CD8-positive, alpha-beta memory T cell (primary cell): ENCODE data around the gene GIPC2. TPM values are rescaled to one million over a fixed set of nuclear protein-coding genes. Genes with fewer than 3 reads are reported as not detected.

Experiments
- CTCF ChIA-PET: fragments of 350-600 bp; sonication (Branson Sonifier 250); formaldehyde crosslinking; loops from one replicate; lab custom pipeline; 2021; ENCODE audit warnings: antibody characterized with exemption; lab: Charles Lee
- POLR2A ChIA-PET: fragments of 350-600 bp; sonication (Branson Sonifier 250); formaldehyde crosslinking; loops from one replicate; lab custom pipeline; 2021; ENCODE audit warnings: antibody characterized with exemption; lab: Charles Lee
- DNase-seq, 5 donors: peaks; one replicate each; pipeline versions ENCODE4 v3.0.0 to v3.0.0-alpha.2; 2020 to 2022; ENCODE audit warnings: mixed read lengths in 1 of 5
- H3K27ac ChIP-seq: one replicate; pipeline ENCODE4 v1.7.0; 2013; ENCODE audit warnings: low read depth, mild to moderate bottlenecking, low read length, moderate library complexity
- H3K27me3 ChIP-seq: 2 replicates; pipeline ENCODE4 v1.7.0; 2013; ENCODE audit warnings: low read length, mild to moderate bottlenecking; ENCODE audit not compliant: insufficient read depth, poor library complexity, severe bottlenecking
- H3K36me3 ChIP-seq: 2 replicates; pipeline ENCODE4 v1.7.0; 2013; ENCODE audit warnings: mild to moderate bottlenecking, low read length, moderate library complexity; ENCODE audit not compliant: insufficient read depth
- H3K4me1 ChIP-seq: 2 replicates; pipeline ENCODE4 v1.7.0; 2013; ENCODE audit warnings: mild to moderate bottlenecking, low read length, moderate library complexity; ENCODE audit not compliant: insufficient read depth
- H3K4me3 ChIP-seq: 2 replicates; pipeline ENCODE4 v1.7.0; 2013; ENCODE audit warnings: mild to moderate bottlenecking, low read length
- H3K9me3 ChIP-seq: 2 replicates; pipeline ENCODE4 v1.7.0; 2013; ENCODE audit warnings: mild to moderate bottlenecking, low read length
- H3K27ac Mint-ChIP-seq, 8 donors: one replicate each; pipeline ENCODE4 v1.8.0; 2020 to 2021; ENCODE audit warnings: mixed read lengths in 8 of 8, mild to moderate bottlenecking in 6 of 8, inconsistent platforms in 3 of 8, moderate library complexity in 3 of 8
- H3K27me3 Mint-ChIP-seq, 2 donors: one replicate each; pipeline ENCODE4 v1.8.0; 2020 to 2021; ENCODE audit warnings: mixed read lengths in 2 of 2, mild to moderate bottlenecking in 1 of 2, moderate library complexity in 1 of 2
- H3K36me3 Mint-ChIP-seq, 3 donors: one replicate each; pipeline ENCODE4 v1.8.0; 2020 to 2021; ENCODE audit warnings: mixed read lengths in 3 of 3, inconsistent platforms in 1 of 3, mild to moderate bottlenecking in 1 of 3
- H3K4me1 Mint-ChIP-seq, 3 donors: one replicate each; pipeline ENCODE4 v1.8.0; 2020 to 2021; ENCODE audit warnings: mixed read lengths in 3 of 3, inconsistent platforms in 1 of 3, mild to moderate bottlenecking in 1 of 3
- H3K4me3 Mint-ChIP-seq, 7 donors: one replicate each; pipeline ENCODE4 v1.8.0; 2020 to 2021; ENCODE audit warnings: mixed read lengths in 7 of 7, mild to moderate bottlenecking in 6 of 7, moderate library complexity in 4 of 7, inconsistent platforms in 2 of 7
- H3K9me3 Mint-ChIP-seq, 5 donors: one replicate each; pipeline ENCODE4 v1.8.0; 2020 to 2022; ENCODE audit warnings: mixed read lengths in 5 of 5, mild to moderate bottlenecking in 3 of 5, moderate library complexity in 2 of 5, inconsistent platforms in 1 of 5
- polyA plus RNA-seq: library from polyadenylated mRNA; unstranded; fragments of 300-500 nt; fragmentation: Illumina TruSeq; gene quantifications from one replicate; pipeline ENCODE4 v1.2.3, GENCODE V29; 2021
- total RNA-seq, 2 experiments: library from RNA; stranded (reverse); gene quantifications; one replicate each; pipeline ENCODE4 v1.2.3, GENCODE V29; 2021

Gene GIPC2
- total and polyA plus RNA-seq, 3 experiments from 2014 or later = 0.24 to 0.40 (median 0.35) TPM

- ChIA-PET CTCF (interaction anchor here (5.3 kb wide), 1 partner anchor 10 kb away, joined by 33 read pairs; no protein-coding TSS in a partner anchor), POLR2A (no interaction called here)
- Histone ChIP-seq H3K9me3 (no peaks in the 10 kb centered on the region), H3K4me3 (no peak overlapping the region), H3K27me3 (no peaks in the 10 kb centered on the region), H3K4me1 (peaks cover 6% of the 10 kb centered on the region), H3K36me3 (no peaks in the 10 kb centered on the region), H3K27ac (no peak overlapping the region)
- H3K27me3 Mint-ChIP-seq = peaks cover 0 to 4% of the 10 kb centered on the region in 2 donors
- no peak for DNase-seq
- H3K4me1 Mint-ChIP-seq = peaks cover 8 to 18% (median 15%) of the 10 kb centered on the region in 3 donors
- no peaks in the 10 kb centered on the region for H3K9me3 Mint-ChIP-seq
- peak overlapping the region in 1 of 8 donors; percentile 19 for H3K27ac Mint-ChIP-seq
- H3K36me3 Mint-ChIP-seq = no peaks in the 10 kb centered on the region
- H3K4me3 Mint-ChIP-seq = no peak overlapping the region
Observed at GRCh38 chr1:78141531-78142231, 95.9 kb downstream of the GIPC2 start.

GRCh38 chr1:78142736-78143135 is 97.0 kb downstream of the GIPC2 start:
- Histone ChIP-seq H3K27me3 (no peaks in the 10 kb centered on the region), H3K36me3 (no peaks in the 10 kb centered on the region), H3K4me3 (peak overlapping the region; percentile 40), H3K4me1 (peaks cover 6% of the 10 kb centered on the region), H3K9me3 (no peaks in the 10 kb centered on the region), H3K27ac (no peak overlapping the region)
- no peaks in the 10 kb centered on the region for H3K36me3 Mint-ChIP-seq
- ChIA-PET POLR2A (no interaction called here), CTCF (interaction anchor here (0.7 to 5.3 kb wide), 3 partner anchors 11 to 533 kb away, joined by 3 to 33 read pairs (median 3); partner anchors contain the start of gene IFI44L)
- peak overlapping the region; percentile 2 to 93 (median 78) for H3K27ac Mint-ChIP-seq
- H3K9me3 Mint-ChIP-seq = no peaks in the 10 kb centered on the region
- H3K4me1 Mint-ChIP-seq = peaks cover 8 to 18% (median 15%) of the 10 kb centered on the region in 3 donors
- H3K4me3 Mint-ChIP-seq = peak overlapping the region; percentile 74 to 90 (median 87)
- H3K27me3 Mint-ChIP-seq = peaks cover 0 to 10% of the 10 kb centered on the region in 2 donors
- DNase-seq = no peak

- H3K4me3 ChIP-seq = peak overlapping the region; percentile 40
- H3K27me3 Mint-ChIP-seq = peaks cover 0 to 14% of the 10 kb centered on the region in 2 donors
- H3K4me1 ChIP-seq = peaks cover 6% of the 10 kb centered on the region
- no peaks in the 10 kb centered on the region for H3K36me3 ChIP-seq
- H3K27ac Mint-ChIP-seq = peak overlapping the region; percentile 2 to 93 (median 78)
- H3K27me3 ChIP-seq = no peaks in the 10 kb centered on the region
- no peaks in the 10 kb centered on the region for H3K9me3 ChIP-seq
- POLR2A ChIA-PET = no interaction called here
- CTCF ChIA-PET = interaction anchor here (0.7 to 5.3 kb wide), 3 partner anchors 12 to 533 kb away, joined by 3 to 33 read pairs (median 3); partner anchors contain the start of gene IFI44L
- H3K27ac ChIP-seq = no peak overlapping the region
- H3K36me3 Mint-ChIP-seq = no peaks in the 10 kb centered on the region
- peak overlapping the region; percentile 74 to 90 (median 87) for H3K4me3 Mint-ChIP-seq
- no peak for DNase-seq
- H3K9me3 Mint-ChIP-seq = no peaks in the 10 kb centered on the region
- peaks cover 8 to 18% (median 15%) of the 10 kb centered on the region in 3 donors for H3K4me1 Mint-ChIP-seq
Observed at GRCh38 chr1:78143152-78143551, 97.4 kb downstream of the GIPC2 start.

DNA sequence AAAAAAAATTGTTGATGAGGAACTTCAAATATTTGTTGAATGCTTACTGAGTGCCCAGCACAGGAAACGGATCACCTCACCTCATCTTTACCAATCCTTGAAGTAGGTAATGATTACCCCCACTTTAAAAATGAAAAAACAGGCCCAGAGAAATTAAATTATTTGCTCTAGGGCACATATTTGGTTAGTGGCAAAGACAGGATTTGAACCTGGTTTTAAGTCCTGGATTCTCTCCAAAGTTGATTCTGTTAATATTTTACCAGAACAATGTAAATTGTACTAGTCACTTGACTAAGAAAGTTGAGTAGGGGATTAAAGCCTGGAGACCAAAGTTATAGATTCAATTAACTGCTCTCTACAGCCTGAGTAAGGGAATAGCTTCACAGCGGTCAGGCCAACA is 97.9 kb downstream of the GIPC2 start:
- Histone ChIP-seq H3K36me3 (no peaks in the 10 kb centered on the region), H3K4me3 (no peak overlapping the region), H3K4me1 (peaks cover 6% of the 10 kb centered on the region), H3K27me3 (no peaks in the 10 kb centered on the region), H3K27ac (no peak overlapping the region), H3K9me3 (no peaks in the 10 kb centered on the region)
- Mint-ChIP-seq H3K4me1 (peaks cover 8 to 18% (median 15%) of the 10 kb centered on the region in 3 donors), H3K36me3 (no peaks in the 10 kb centered on the region), H3K27me3 (peaks cover 0 to 19% of the 10 kb centered on the region in 2 donors), H3K9me3 (peaks cover 0 to 4% (median 0%) of the 10 kb centered on the region in 5 donors), H3K4me3 (peak overlapping the region; percentile 74 to 90 (median 87)), H3K27ac (peak overlapping the region in 6 of 8 donors; percentile 2 to 92 (median 76))
- ChIA-PET POLR2A (no interaction called here), CTCF (interaction anchor here (1.3 to 5.3 kb wide), 2 partner anchors 12 to 532 kb away, joined by 3 to 33 read pairs; no protein-coding TSS in a partner anchor)
- no peak for DNase-seq

DNA sequence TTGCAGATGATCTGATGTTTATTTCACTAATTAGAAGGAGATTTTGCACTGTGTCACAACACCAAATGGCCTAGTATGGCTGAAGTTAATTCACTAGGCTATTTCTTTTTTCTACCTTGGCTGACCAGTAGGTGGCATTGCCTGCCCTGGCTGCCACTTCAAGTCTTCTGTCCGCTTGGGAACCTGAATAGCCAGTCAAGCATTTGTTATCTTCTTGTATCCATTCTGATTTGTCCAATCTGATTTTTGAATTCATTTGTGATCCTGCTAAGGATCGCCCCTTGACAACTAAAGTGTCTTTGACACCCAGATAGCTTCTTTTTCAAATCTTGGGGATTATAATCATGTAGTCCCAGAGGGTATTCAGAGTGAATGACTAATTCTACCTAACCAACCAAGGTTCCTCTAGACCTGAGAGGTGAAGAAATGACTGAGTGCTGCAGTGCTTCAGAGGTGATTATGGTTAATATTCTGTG is 99.4 kb downstream of the GIPC2 start:
- Histone ChIP-seq H3K9me3 (no peaks in the 10 kb centered on the region), H3K27ac (no peak overlapping the region), H3K27me3 (no peaks in the 10 kb centered on the region), H3K4me3 (no peak overlapping the region), H3K4me1 (peaks cover 6% of the 10 kb centered on the region), H3K36me3 (no peaks in the 10 kb centered on the region)
- peaks cover 0 to 34% of the 10 kb centered on the region in 2 donors for H3K27me3 Mint-ChIP-seq
- H3K9me3 Mint-ChIP-seq = peaks cover 0 to 4% (median 0%) of the 10 kb centered on the region in 5 donors
- DNase-seq = no peak
- H3K27ac Mint-ChIP-seq = no peak overlapping the region
- POLR2A ChIA-PET = no interaction called here
- H3K4me3 Mint-ChIP-seq = peak overlapping the region in 1 of 7 donors; percentile 16
- peaks cover 8 to 18% (median 15%) of the 10 kb centered on the region in 3 donors for H3K4me1 Mint-ChIP-seq
- H3K36me3 Mint-ChIP-seq = no peaks in the 10 kb centered on the region
- CTCF ChIA-PET = interaction anchor here (0.7 to 5.3 kb wide), 5 partner anchors 10 to 529 kb away, joined by 3 to 33 read pairs (median 3); partner anchors contain the start of gene IFI44L

DNA sequence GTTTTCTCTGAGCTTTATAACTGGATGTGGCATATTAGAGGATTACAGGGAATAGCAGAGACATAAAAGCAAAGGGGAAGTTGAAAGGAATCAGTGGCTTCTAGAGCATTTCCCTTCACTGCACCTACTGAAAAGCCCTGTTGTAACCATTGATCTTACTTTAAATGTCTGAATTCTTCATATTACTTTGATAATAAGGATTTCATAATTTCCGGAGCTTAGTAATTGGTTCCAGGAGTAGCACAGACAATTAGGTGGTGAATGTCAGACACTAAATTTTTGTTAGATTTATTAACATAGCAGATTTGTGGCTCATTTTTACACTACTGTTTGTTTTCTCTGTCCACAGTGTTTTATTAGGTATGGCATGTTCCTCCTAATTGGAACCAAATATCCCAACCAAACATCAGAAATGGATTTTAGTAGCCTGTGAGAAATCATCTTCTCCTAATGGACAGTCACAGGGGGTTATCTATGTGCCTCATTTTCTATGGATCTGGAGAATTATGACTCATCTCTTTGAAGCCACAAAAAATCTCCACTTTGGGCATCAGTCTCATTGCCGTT is 100.5 kb downstream of the GIPC2 start:
- Mint-ChIP-seq H3K27ac (no peak overlapping the region), H3K9me3 (peaks cover 0 to 4% (median 0%) of the 10 kb centered on the region in 5 donors), H3K36me3 (no peaks in the 10 kb centered on the region), H3K4me1 (peaks cover 8 to 18% (median 15%) of the 10 kb centered on the region in 3 donors), H3K27me3 (peaks cover 0 to 40% of the 10 kb centered on the region in 2 donors), H3K4me3 (no peak overlapping the region)
- Histone ChIP-seq H3K27ac (no peak overlapping the region), H3K9me3 (no peaks in the 10 kb centered on the region), H3K27me3 (no peaks in the 10 kb centered on the region), H3K36me3 (no peaks in the 10 kb centered on the region), H3K4me1 (peaks cover 6% of the 10 kb centered on the region), H3K4me3 (no peak overlapping the region)
- ChIA-PET POLR2A (no interaction called here), CTCF (interaction anchor here (1.0 kb wide), 1 partner anchor 528 kb away, joined by 3 read pairs; no protein-coding TSS in a partner anchor)
- DNase-seq = no peak

DNA sequence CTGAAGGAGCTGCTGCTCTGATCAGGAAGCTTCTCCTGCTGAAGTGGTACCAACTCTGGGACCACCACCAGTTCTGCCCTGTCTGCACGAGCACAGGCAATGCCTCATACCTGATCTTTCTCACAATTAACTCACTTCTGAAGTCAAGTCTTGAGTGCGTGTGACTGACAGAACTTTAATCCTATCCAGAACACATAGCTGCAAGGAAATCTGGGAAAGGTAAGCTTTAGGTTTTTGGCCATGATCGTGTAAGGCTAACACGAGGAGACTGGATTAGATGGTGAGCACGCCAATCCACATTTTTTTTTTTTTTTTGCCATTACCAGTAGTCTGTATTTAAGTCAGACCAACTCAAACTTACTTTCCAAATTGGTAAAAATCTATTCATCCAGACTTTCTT is 101.3 kb downstream of the GIPC2 start:
- no peaks in the 10 kb centered on the region for H3K36me3 Mint-ChIP-seq
- H3K27ac Mint-ChIP-seq = no peak overlapping the region
- DNase-seq = no peak
- peaks cover 1 to 40% of the 10 kb centered on the region in 2 donors for H3K27me3 Mint-ChIP-seq
- no peak overlapping the region for H3K4me3 Mint-ChIP-seq
- H3K27ac ChIP-seq = no peak overlapping the region
- H3K36me3 ChIP-seq = no peaks in the 10 kb centered on the region
- peaks cover 8 to 15% (median 14%) of the 10 kb centered on the region in 3 donors for H3K4me1 Mint-ChIP-seq
- H3K9me3 Mint-ChIP-seq = peaks cover 0 to 4% (median 0%) of the 10 kb centered on the region in 5 donors
- peaks cover 6% of the 10 kb centered on the region for H3K4me1 ChIP-seq
- no peak overlapping the region for H3K4me3 ChIP-seq
- CTCF ChIA-PET = no interaction called here
- POLR2A ChIA-PET = no interaction called here
- H3K9me3 ChIP-seq = no peaks in the 10 kb centered on the region
- H3K27me3 ChIP-seq = no peaks in the 10 kb centered on the region
